PFSK-1 (cell line): ENCODE measurements around the gene PPA2. TPM values are rescaled to one million over a fixed set of nuclear protein-coding genes. Genes with fewer than 3 reads are reported as not detected.

Experiments
- FOXP2 ChIP-seq: optimal IDR thresholded peaks from 2 replicates; pipeline ENCODE3; 2011; ENCODE audit warnings: borderline replicate concordance, control low read depth, inconsistent platforms; ENCODE audit not compliant: insufficient read depth; ENCODE audit errors: extremely low read length, extremely low read depth
- POLR2AphosphoS5 ChIP-seq: IDR thresholded peaks from 2 replicates; pipeline ENCODE4 v1.6.1; 2012; ENCODE audit warnings: low read depth, mild to moderate bottlenecking, control low read depth, low read length, moderate library complexity
- REST ChIP-seq, 2 experiments: IDR thresholded peaks; 2 replicates each; pipeline versions ENCODE4 v1.6.1 to v1.8.0; 2011 to 2012; ENCODE audit warnings: low read depth in 2 of 2, low read length in 2 of 2, control low read depth in 1 of 2, inconsistent platforms in 1 of 2, mild to moderate bottlenecking in 1 of 2, moderate library complexity in 1 of 2; ENCODE audit not compliant: insufficient read depth in 1 of 2
- SIN3A ChIP-seq: IDR thresholded peaks from 2 replicates; pipeline ENCODE4 v1.6.1; 2012; ENCODE audit warnings: mild to moderate bottlenecking, low read length, moderate library complexity, borderline replicate concordance; ENCODE audit not compliant: insufficient read depth
- TAF1 ChIP-seq: IDR thresholded peaks from 2 replicates; pipeline ENCODE4 v1.6.1; 2012; ENCODE audit warnings: low read length, control low read depth, borderline replicate concordance; ENCODE audit not compliant: insufficient read depth
- polyA plus RNA-seq: library from polyadenylated mRNA; unstranded; fragments of >200 nt; gene quantifications from one replicate; pipeline ENCODE4 v1.2.1, GENCODE V29; 2012; ENCODE audit warnings: low read depth, missing spikeins; ENCODE audit not compliant: insufficient read length

PPA2 gene
- polyA plus RNA-seq, result 50.6 TPM

GRCh38 chr4:105473324-105474098 lies at the start of gene PPA2:
PPA2 (minus strand) TSS chr4:105474062; CDS start chr4:105474050, 12 bp downstream.
- TF ChIP-seq TAF1 (peak; percentile 80), REST (IDR thresholded peaks at IDR 0.05; ENCODE audit: insufficient read depth in 1 of 2, low read depth in 2 of 2, low read length in 2 of 2) (0 out of 4 replicates have a peak, but pooled peaks of 1 of the 2 experiments have one; percentile 54), POLR2AphosphoS5 (peak; percentile 88), SIN3A (0 out of 2 replicates have a peak, but pooled peaks have one; percentile 75), FOXP2 (peak; percentile 92)

DNA sequence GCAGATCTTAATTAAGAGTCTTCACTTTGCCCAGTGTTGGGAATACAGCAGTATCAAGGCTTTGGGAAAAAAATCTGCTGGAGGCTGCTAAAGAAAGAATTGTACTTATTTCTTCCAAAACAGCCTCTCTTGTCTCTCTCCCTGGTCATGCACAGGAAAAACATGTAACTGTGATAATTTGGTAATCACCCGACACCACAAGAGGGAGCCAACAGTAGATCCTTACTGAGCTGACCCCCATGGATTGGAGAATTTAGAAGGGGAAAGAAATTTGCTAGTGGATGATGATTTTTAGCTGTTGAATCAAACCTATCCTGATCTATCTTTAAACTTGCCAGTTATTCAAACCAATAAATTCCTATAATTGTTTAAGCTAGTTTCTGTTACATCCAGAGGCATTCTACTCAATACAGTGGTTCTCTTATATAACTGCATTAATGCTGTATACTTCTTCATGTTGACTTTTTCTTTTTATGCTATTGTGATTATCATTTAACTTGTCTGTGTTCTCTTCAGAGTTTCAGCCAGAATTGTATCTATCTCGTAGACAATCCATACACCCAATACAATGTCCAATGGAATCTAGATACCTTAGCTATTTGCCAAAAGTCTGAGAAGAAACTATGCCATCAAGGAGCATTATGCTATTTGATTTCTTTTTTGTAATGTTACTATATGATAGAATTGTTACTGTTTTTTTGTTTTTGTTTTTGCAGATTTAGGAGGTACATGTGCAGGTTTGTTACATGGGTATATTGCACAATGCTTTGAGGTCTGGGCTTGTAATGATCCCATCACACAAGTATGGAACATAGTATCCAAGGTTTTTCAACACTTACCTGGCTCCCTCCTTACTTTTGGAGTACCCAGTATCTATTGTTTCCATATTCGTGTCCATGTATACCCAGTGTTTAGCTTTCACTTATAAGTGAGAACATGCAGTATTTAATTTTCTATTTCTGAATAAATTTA lies 47.2 kb upstream of the PPA2 start:
- TF ChIP-seq TAF1 (no peak), REST (IDR thresholded peaks at IDR 0.05; ENCODE audit: insufficient read depth in 1 of 2, low read depth in 2 of 2, low read length in 2 of 2) (no peak), SIN3A (no peak), POLR2AphosphoS5 (no peak), FOXP2 (no peak)

DNA sequence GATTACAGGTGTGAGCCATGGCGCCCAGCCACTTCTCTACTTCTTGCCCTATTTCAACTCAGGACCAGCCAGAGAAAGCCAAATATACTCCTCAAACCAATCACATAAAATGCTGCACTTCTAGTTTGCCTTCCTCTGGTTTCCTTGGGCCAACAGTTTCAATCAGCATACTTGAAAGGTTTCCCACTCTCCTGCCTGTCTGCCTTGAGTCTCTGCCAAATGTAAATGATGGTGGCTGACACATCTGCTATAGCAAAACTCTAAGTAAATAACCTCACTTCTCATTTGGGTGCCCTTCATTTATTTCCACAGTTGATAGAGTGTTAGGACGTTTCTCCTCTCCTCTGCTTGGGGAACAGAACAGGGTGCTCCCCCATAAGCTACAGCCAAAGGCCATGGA lies 36.4 kb upstream of the PPA2 start:
- TF ChIP-seq REST (IDR thresholded peaks at IDR 0.05; ENCODE audit: insufficient read depth in 1 of 2, low read depth in 2 of 2, low read length in 2 of 2) (no peak), FOXP2 (no peak), TAF1 (no peak), SIN3A (no peak)

GRCh38 chr4:105509714-105510113 lies 35.9 kb upstream of the PPA2 start:
- no peak for TF ChIP-seq TAF1
- TF ChIP-seq SIN3A, result no peak
- TF ChIP-seq FOXP2, result no peak
- TF ChIP-seq REST (IDR thresholded peaks at IDR 0.05; ENCODE audit: insufficient read depth in 1 of 2, low read depth in 2 of 2, low read length in 2 of 2), result no peak
- TF ChIP-seq POLR2AphosphoS5, result no peak
